GM19023 (cell line): Measurements from ENCODE around the gene FAF2.
A peak's percentile ranks its signal among the peaks of the same experiment; 100 is the strongest.
"Not testable (repeated sequence)": the region's sequence is repeated elsewhere in the genome, so short reads cannot be mapped to it uniquely, and the experiment has no call there.

ENCODE experiments used
- ATAC-seq: cut with Tn5 transposase; IDR thresholded peaks from one replicate; pipeline ENCODE4 v1.9.1; 2021; ENCODE audit warnings: mild to moderate bottlenecking, moderate library complexity; ENCODE audit not compliant: unreplicated experiment

Gene FAF2

GRCh38 chr5:176447978-176448608, at the start of gene FAF2:
FAF2 (plus strand) TSS chr5:176448385; CDS start chr5:176448408, 23 bp downstream.
- ATAC-seq = peak; percentile 93

- no peak for ATAC-seq
Observed at GRCh38 chr5:176400382-176401156, 47.6 kb upstream of the FAF2 start.

GRCh38 chr5:176401281-176402205, 46.6 kb upstream of the FAF2 start:
- ATAC-seq = no peak

- ATAC-seq = no peak
Observed at GRCh38 chr5:176405656-176406435, 42.3 kb upstream of the FAF2 start.

- no peak for ATAC-seq
Observed at GRCh38 chr5:176406436-176407052, 41.6 kb upstream of the FAF2 start.

- ATAC-seq = no peak
Observed at GRCh38 chr5:176407456-176408251, 40.5 kb upstream of the FAF2 start.

GRCh38 chr5:176408252-176408573, 40.0 kb upstream of the FAF2 start:
- ATAC-seq = not testable (repeated sequence)

- no peak for ATAC-seq
Observed at GRCh38 chr5:176408590-176408989, 39.6 kb upstream of the FAF2 start.

GRCh38 chr5:176409765-176410164, 38.4 kb upstream of the FAF2 start:
- ATAC-seq = no peak

GRCh38 chr5:176410486-176411180, 37.6 kb upstream of the FAF2 start:
- no peak for ATAC-seq

- no peak for ATAC-seq
Observed at GRCh38 chr5:176412517-176413254, 35.5 kb upstream of the FAF2 start.

- no peak for ATAC-seq
Observed at GRCh38 chr5:176413255-176413565, 35.0 kb upstream of the FAF2 start.

GRCh38 chr5:176413709-176414191, 34.4 kb upstream of the FAF2 start:
- ATAC-seq = no peak

GRCh38 chr5:176414704-176415103, 33.5 kb upstream of the FAF2 start:
- ATAC-seq = no peak

- ATAC-seq = peak; percentile 3
Observed at GRCh38 chr5:176415240-176415951, 32.8 kb upstream of the FAF2 start.

- peak; percentile 88 for ATAC-seq
Observed at GRCh38 chr5:176415952-176416924, 31.9 kb upstream of the FAF2 start, which contains the start of gene CLTB. CLTB (minus strand) TSS chr5:176416539; CDS start chr5:176416363, 176 bp downstream.
